BE2C (cell line): ENCODE data around the gene SLC17A8.

Experiments used
- DNase-seq: peaks from one replicate; pipeline ENCODE4 v3.0.0-alpha.2; 2020
- H3K27me3 ChIP-seq: fragments of 250-450 bp; sonication (Bioruptor Pico); 2 replicates; pipeline ENCODE4 v1.5.1; 2020; ENCODE audit warnings: mild to moderate bottlenecking
- H3K36me3 ChIP-seq: fragments of 250-450 bp; sonication (Bioruptor Pico); 2 replicates; pipeline ENCODE4 v1.5.1; 2020; ENCODE audit warnings: mild to moderate bottlenecking
- H3K4me1 ChIP-seq: fragments of 250-450 bp; sonication (Bioruptor Pico); 2 replicates; pipeline ENCODE4 v1.5.1; 2020
- H3K4me3 ChIP-seq: 2 replicates; pipeline ENCODE4 v1.5.1; 2011; ENCODE audit warnings: low read depth, low read length
- H3K9me3 ChIP-seq: fragments of 250-450 bp; sonication (Bioruptor Pico); 2 replicates; pipeline ENCODE4 v1.5.1; 2020
- TF ChIP-seq, protein P1 (sequence below): IDR thresholded peaks from 2 replicates; pipeline ENCODE4 v1.5.1; 2012; ENCODE audit warnings: mild to moderate bottlenecking, low read depth, low read length

SLC17A8 gene

GRCh38 chr12:100460702-100461101 lies 103.8 kb downstream of the SLC17A8 start:
- Histone ChIP-seq H3K9me3 (no peaks in the 10 kb centered on the region), H3K27me3 (no peaks in the 10 kb centered on the region), H3K4me1 (no peaks in the 10 kb centered on the region), H3K4me3 (no peak overlapping the region), H3K36me3 (no peaks in the 10 kb centered on the region)
- no peak for DNase-seq
- TF ChIP-seq, protein P1, sequence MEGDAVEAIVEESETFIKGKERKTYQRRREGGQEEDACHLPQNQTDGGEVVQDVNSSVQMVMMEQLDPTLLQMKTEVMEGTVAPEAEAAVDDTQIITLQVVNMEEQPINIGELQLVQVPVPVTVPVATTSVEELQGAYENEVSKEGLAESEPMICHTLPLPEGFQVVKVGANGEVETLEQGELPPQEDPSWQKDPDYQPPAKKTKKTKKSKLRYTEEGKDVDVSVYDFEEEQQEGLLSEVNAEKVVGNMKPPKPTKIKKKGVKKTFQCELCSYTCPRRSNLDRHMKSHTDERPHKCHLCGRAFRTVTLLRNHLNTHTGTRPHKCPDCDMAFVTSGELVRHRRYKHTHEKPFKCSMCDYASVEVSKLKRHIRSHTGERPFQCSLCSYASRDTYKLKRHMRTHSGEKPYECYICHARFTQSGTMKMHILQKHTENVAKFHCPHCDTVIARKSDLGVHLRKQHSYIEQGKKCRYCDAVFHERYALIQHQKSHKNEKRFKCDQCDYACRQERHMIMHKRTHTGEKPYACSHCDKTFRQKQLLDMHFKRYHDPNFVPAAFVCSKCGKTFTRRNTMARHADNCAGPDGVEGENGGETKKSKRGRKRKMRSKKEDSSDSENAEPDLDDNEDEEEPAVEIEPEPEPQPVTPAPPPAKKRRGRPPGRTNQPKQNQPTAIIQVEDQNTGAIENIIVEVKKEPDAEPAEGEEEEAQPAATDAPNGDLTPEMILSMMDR, result no peak

- TF ChIP-seq, protein P1, result no peak
- no peaks in the 10 kb centered on the region for H3K27me3 ChIP-seq
- DNase-seq, result no peak
- no peaks in the 10 kb centered on the region for H3K4me1 ChIP-seq
- no peak overlapping the region for H3K4me3 ChIP-seq
- no peaks in the 10 kb centered on the region for H3K9me3 ChIP-seq
- H3K36me3 ChIP-seq, result no peaks in the 10 kb centered on the region
These were observed 104.6 kb downstream of the SLC17A8 start for GRCh38 chr12:100461330-100461973.

- Histone ChIP-seq H3K4me1 (no peaks in the 10 kb centered on the region), H3K27me3 (no peaks in the 10 kb centered on the region), H3K4me3 (no peak overlapping the region), H3K9me3 (no peaks in the 10 kb centered on the region), H3K36me3 (no peaks in the 10 kb centered on the region)
- no peak for DNase-seq
- TF ChIP-seq, protein P1, result no peak
These were observed 106.8 kb downstream of the SLC17A8 start for GRCh38 chr12:100463661-100464060.

DNA sequence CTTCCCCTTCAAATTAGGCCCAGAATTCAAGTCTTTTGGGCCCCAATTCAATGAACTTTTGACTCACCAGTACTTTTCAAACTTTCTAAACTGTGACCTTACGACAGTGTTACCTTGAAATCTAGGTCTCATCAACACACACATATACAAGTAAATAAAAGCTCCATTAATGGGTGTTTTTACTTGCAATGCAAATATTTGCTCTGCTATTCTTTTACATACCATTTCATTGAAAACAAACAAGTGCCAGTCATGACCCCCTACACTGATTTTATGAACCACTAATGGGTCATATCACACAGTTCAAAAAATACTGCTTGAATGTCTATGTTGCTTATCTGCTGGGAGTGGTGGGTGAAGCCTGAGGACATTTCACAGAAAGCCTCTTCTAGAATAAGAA lies 107.7 kb downstream of the SLC17A8 start:
- TF ChIP-seq, protein P1, result no peak
- Histone ChIP-seq H3K36me3 (no peaks in the 10 kb centered on the region), H3K27me3 (no peaks in the 10 kb centered on the region), H3K4me3 (no peak overlapping the region), H3K4me1 (no peaks in the 10 kb centered on the region), H3K9me3 (no peaks in the 10 kb centered on the region)
- no peak for DNase-seq

- no peaks in the 10 kb centered on the region for H3K9me3 ChIP-seq
- H3K4me3 ChIP-seq, result no peak overlapping the region
- no peaks in the 10 kb centered on the region for H3K4me1 ChIP-seq
- H3K27me3 ChIP-seq, result no peaks in the 10 kb centered on the region; the same call in 1 of the 2 replicates
- H3K36me3 ChIP-seq, result no peaks in the 10 kb centered on the region
- DNase-seq, result no peak
- TF ChIP-seq, protein P1, result no peak
These were observed 111.3 kb downstream of the SLC17A8 start for GRCh38 chr12:100468126-100468525.
